Measurements from ENCODE around the gene TTLL11. TPM values are rescaled to one million over a fixed set of nuclear protein-coding genes. Genes with fewer than 3 reads are reported as not detected.

TTLL11 gene
- total RNA-seq, 1 donor from 2014 or later = 4.0 TPM

DNA sequence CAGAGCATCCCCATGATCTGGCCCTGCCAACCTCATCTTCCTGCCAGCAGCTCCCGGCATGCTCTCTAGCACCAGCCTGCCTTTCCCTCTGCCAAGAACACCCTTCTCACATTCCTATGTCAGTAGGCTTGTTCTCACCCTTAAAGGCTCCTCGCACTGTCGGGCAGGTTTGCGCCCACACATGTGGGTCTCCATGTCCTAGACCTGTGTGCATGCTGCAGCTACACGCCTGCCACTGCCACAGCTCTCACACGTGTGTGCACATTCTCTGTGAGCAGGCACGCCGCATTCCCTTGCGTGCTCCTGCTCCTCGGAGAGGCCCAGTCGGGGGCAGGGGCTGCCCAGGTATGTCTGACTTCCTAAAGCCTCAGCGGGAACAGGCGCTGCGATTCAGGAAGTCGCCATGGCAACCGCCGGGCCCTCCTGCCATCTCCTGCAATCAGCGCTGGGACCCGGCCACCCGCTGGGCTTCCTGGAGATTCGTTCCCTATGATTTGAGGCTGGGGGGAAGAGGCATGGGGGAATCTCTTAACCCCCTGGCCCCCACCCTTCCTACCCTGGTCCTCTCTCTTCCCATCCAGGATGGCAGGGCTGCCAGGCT lies 38.4 kb upstream of the TTLL11 start:
- TF ChIP-seq, protein P1, sequence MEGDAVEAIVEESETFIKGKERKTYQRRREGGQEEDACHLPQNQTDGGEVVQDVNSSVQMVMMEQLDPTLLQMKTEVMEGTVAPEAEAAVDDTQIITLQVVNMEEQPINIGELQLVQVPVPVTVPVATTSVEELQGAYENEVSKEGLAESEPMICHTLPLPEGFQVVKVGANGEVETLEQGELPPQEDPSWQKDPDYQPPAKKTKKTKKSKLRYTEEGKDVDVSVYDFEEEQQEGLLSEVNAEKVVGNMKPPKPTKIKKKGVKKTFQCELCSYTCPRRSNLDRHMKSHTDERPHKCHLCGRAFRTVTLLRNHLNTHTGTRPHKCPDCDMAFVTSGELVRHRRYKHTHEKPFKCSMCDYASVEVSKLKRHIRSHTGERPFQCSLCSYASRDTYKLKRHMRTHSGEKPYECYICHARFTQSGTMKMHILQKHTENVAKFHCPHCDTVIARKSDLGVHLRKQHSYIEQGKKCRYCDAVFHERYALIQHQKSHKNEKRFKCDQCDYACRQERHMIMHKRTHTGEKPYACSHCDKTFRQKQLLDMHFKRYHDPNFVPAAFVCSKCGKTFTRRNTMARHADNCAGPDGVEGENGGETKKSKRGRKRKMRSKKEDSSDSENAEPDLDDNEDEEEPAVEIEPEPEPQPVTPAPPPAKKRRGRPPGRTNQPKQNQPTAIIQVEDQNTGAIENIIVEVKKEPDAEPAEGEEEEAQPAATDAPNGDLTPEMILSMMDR (IDR thresholded peaks at IDR 0.05; ENCODE audit: unreplicated experiment) = no peak
- DNase-seq (ENCODE audit: low spot score) = peak; percentile 62
- Mint-ChIP-seq H3K36me3 (ENCODE audit: low read depth, unreplicated experiment) (no peaks in the 10 kb centered on the region), H3K4me3 (ENCODE audit: unreplicated experiment) (no peak overlapping the region), H3K27me3 (ENCODE audit: unreplicated experiment) (peaks cover 14% of the 10 kb centered on the region), H3K4me1 (ENCODE audit: unreplicated experiment) (peaks cover 33% of the 10 kb centered on the region), H3K9me3 (ENCODE audit: unreplicated experiment) (no peaks in the 10 kb centered on the region), H3K27ac (ENCODE audit: unreplicated experiment) (no peak overlapping the region)

DNA sequence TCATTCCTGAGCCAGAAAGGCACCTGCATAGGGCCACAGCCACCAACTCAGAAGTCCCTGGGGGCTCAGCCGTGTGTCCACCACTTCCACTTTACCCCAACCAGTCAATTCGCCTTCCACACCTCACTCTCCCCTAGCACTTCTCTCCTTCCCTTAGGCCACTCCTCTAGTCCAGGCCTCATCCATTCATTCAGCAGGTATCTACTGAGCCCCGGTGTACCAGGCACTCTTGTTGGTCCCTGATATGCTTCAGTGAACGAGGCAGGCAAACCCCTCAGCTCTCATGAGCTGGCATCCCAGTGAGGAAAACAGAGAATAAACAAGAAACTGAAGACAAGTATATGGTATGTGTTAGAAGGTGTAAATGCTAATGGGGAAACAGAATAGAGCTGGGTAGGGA lies 37.7 kb upstream of the TTLL11 start:
- Mint-ChIP-seq H3K4me3 (ENCODE audit: unreplicated experiment) (no peak overlapping the region), H3K9me3 (ENCODE audit: unreplicated experiment) (no peaks in the 10 kb centered on the region), H3K27ac (ENCODE audit: unreplicated experiment) (peak overlapping the region; percentile 9), H3K4me1 (ENCODE audit: unreplicated experiment) (peaks cover 39% of the 10 kb centered on the region), H3K36me3 (ENCODE audit: low read depth, unreplicated experiment) (no peaks in the 10 kb centered on the region), H3K27me3 (ENCODE audit: unreplicated experiment) (peaks cover 21% of the 10 kb centered on the region)
- TF ChIP-seq, protein P1 (IDR thresholded peaks at IDR 0.05; ENCODE audit: unreplicated experiment) = no peak
- no peak for DNase-seq (ENCODE audit: low spot score)

DNA sequence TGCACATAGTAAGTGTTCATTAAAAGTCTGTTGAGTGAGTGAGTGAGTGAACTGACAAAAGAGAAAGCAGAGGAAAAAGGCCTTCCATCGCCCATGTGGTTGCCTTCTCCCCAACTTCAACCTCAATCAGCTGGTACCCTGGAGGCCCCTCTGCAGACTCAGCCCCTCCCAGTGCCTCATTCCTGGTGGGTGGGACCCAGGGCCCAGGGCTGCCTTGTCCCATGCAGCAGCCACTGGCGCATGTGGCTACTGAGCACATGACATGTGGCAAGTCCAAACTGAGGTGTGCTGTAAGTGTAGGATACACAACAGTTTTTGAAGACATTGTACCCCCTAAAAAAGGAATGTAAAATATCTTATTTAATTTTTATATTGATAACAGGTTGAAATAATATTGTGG lies 36.9 kb upstream of the TTLL11 start:
- TF ChIP-seq, protein P1 (IDR thresholded peaks at IDR 0.05; ENCODE audit: unreplicated experiment) = no peak
- Mint-ChIP-seq H3K4me3 (ENCODE audit: unreplicated experiment) (no peak overlapping the region), H3K27me3 (ENCODE audit: unreplicated experiment) (peaks cover 27% of the 10 kb centered on the region), H3K36me3 (ENCODE audit: low read depth, unreplicated experiment) (no peaks in the 10 kb centered on the region), H3K9me3 (ENCODE audit: unreplicated experiment) (no peaks in the 10 kb centered on the region), H3K4me1 (ENCODE audit: unreplicated experiment) (peaks cover 43% of the 10 kb centered on the region), H3K27ac (ENCODE audit: unreplicated experiment) (no peak overlapping the region)
- no peak for DNase-seq (ENCODE audit: low spot score)

DNA sequence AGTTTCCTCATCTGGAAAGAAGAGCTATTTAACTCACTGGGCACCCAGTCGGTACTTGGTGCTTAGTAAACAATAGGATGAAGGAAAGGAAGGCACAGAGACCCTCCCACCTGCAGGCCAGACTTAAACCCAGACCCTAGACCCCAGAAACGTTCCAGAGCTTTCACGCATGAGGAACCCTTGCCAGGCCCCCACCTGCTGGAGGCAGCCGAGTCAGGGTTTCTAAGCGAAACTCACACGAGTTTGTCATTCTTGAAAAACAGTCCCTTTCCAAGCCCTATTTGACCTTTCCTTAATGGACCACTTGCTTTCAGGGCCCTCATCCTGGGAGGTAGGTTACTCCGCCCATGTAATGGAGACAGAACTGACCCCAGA lies 35.8 kb upstream of the TTLL11 start:
- H3K4me1 Mint-ChIP-seq (ENCODE audit: unreplicated experiment) = peaks cover 35% of the 10 kb centered on the region
- H3K9me3 Mint-ChIP-seq (ENCODE audit: unreplicated experiment) = no peaks in the 10 kb centered on the region

More for the DNA sequence above, 35.8 kb upstream of the TTLL11 start:
- TF ChIP-seq, protein P1 (IDR thresholded peaks at IDR 0.05; ENCODE audit: unreplicated experiment) = no peak
- Mint-ChIP-seq H3K27me3 (ENCODE audit: unreplicated experiment) (peaks cover 31% of the 10 kb centered on the region), H3K27ac (ENCODE audit: unreplicated experiment) (no peak overlapping the region), H3K36me3 (ENCODE audit: low read depth, unreplicated experiment) (no peaks in the 10 kb centered on the region), H3K4me3 (ENCODE audit: unreplicated experiment) (no peak overlapping the region)
- DNase-seq (ENCODE audit: low spot score) = no peak
